HEK293 (cell line): ENCODE results near the gene CNOT2.

ENCODE experiments used
- BCL6B ChIP-seq: fragments of 450-650 bp; formaldehyde crosslinking; IDR thresholded peaks from 2 replicates; pipeline ENCODE4 v1.5.1; 2017; ENCODE audit warnings: missing biosample characterization, missing genetic modification characterization
- GLIS2 ChIP-seq: fragments of 450-650 bp; formaldehyde crosslinking; IDR thresholded peaks from 2 replicates; pipeline ENCODE4 v1.5.1; 2016; ENCODE audit warnings: missing biosample characterization, missing genetic modification characterization
- HIC1 ChIP-seq: fragments of 450-650 bp; formaldehyde crosslinking; IDR thresholded peaks from 2 replicates; pipeline ENCODE4 v1.5.1; 2016; ENCODE audit warnings: missing biosample characterization, missing genetic modification characterization
- HOXC10 ChIP-seq: sonication (generic); formaldehyde crosslinking; IDR thresholded peaks from 2 replicates; pipeline ENCODE4 v1.8.1; 2023; ENCODE audit warnings: mild to moderate bottlenecking, missing genetic modification reagents
- IKZF3 ChIP-seq: fragments of 450-650 bp; IDR thresholded peaks from 2 replicates; pipeline ENCODE4 v1.5.0; 2018; ENCODE audit warnings: missing biosample characterization, mild to moderate bottlenecking, missing genetic modification characterization, moderate library complexity
- KLF1 ChIP-seq: fragments of 450-650 bp; formaldehyde crosslinking; IDR thresholded peaks from 2 replicates; pipeline ENCODE4 v1.5.1; 2016; ENCODE audit warnings: missing biosample characterization, missing genetic modification characterization
- KLF10 ChIP-seq: fragments of 450-650 bp; IDR thresholded peaks from 2 replicates; pipeline ENCODE4 v1.5.1; 2018; ENCODE audit warnings: missing biosample characterization, mild to moderate bottlenecking, missing genetic modification characterization
- KLF8 ChIP-seq: fragments of 450-650 bp; formaldehyde crosslinking; IDR thresholded peaks from 2 replicates; pipeline ENCODE4 v1.5.1; 2016; ENCODE audit warnings: missing biosample characterization, missing genetic modification characterization
- PATZ1 ChIP-seq: fragments of 450-650 bp; formaldehyde crosslinking; IDR thresholded peaks from 2 replicates; pipeline ENCODE4 v1.5.1; 2016; ENCODE audit warnings: missing biosample characterization, missing genetic modification characterization
- PRDM10 ChIP-seq: fragments of 450-650 bp; formaldehyde crosslinking; IDR thresholded peaks from 2 replicates; pipeline ENCODE4 v1.5.1; 2016; ENCODE audit warnings: missing biosample characterization, missing genetic modification characterization
- SP2 ChIP-seq: fragments of 450-650 bp; formaldehyde crosslinking; IDR thresholded peaks from 2 replicates; pipeline ENCODE4 v1.5.1; 2016; ENCODE audit warnings: missing biosample characterization, missing genetic modification characterization
- SP3 ChIP-seq: fragments of 450-650 bp; formaldehyde crosslinking; IDR thresholded peaks from 2 replicates; pipeline ENCODE4 v1.5.1; 2016; ENCODE audit warnings: missing biosample characterization, missing genetic modification characterization
- WT1 ChIP-seq: fragments of 450-650 bp; formaldehyde crosslinking; IDR thresholded peaks from 2 replicates; pipeline ENCODE4 v1.5.1; 2016; ENCODE audit warnings: missing biosample characterization, missing genetic modification characterization
- ZBTB17 ChIP-seq: fragments of 450-650 bp; formaldehyde crosslinking; IDR thresholded peaks from 2 replicates; pipeline ENCODE4 v1.5.1; 2016; ENCODE audit warnings: missing biosample characterization, missing genetic modification characterization
- ZBTB20 ChIP-seq: fragments of 450-650 bp; formaldehyde crosslinking; IDR thresholded peaks from 2 replicates; pipeline ENCODE4 v1.5.1; 2016; ENCODE audit warnings: missing biosample characterization, missing genetic modification characterization
- ZBTB48 ChIP-seq: fragments of 450-650 bp; formaldehyde crosslinking; IDR thresholded peaks from 2 replicates; pipeline ENCODE4 v1.5.1; 2016; ENCODE audit warnings: missing biosample characterization, missing genetic modification characterization
- ZBTB6 ChIP-seq: fragments of 450-650 bp; formaldehyde crosslinking; IDR thresholded peaks from 2 replicates; pipeline ENCODE4 v1.5.1; 2017; ENCODE audit warnings: missing biosample characterization, missing genetic modification characterization
- ZBTB8A ChIP-seq: fragments of 450-650 bp; formaldehyde crosslinking; IDR thresholded peaks from 2 replicates; pipeline ENCODE4 v1.5.1; 2016; ENCODE audit warnings: missing biosample characterization, missing genetic modification characterization
- ZIC2 ChIP-seq: fragments of 450-650 bp; formaldehyde crosslinking; IDR thresholded peaks from 2 replicates; pipeline ENCODE4 v1.5.1; 2016; ENCODE audit warnings: missing biosample characterization, missing genetic modification characterization
- ZNF121 ChIP-seq: fragments of 450-650 bp; formaldehyde crosslinking; IDR thresholded peaks from 2 replicates; pipeline ENCODE4 v1.5.1; 2016; ENCODE audit warnings: missing biosample characterization, missing genetic modification characterization
- ZNF18 ChIP-seq: fragments of 450-650 bp; formaldehyde crosslinking; IDR thresholded peaks from 2 replicates; pipeline ENCODE4 v1.5.1; 2016; ENCODE audit warnings: missing biosample characterization, missing genetic modification characterization
- ZNF211 ChIP-seq: fragments of 450-650 bp; formaldehyde crosslinking; IDR thresholded peaks from 2 replicates; pipeline ENCODE4 v1.5.1; 2016; ENCODE audit warnings: low read depth, missing biosample characterization, missing genetic modification characterization
- ZNF266 ChIP-seq: fragments of 450-650 bp; formaldehyde crosslinking; IDR thresholded peaks from 2 replicates; pipeline ENCODE4 v1.5.1; 2016; ENCODE audit warnings: missing biosample characterization, missing genetic modification characterization, low read depth
- ZNF529 ChIP-seq: fragments of 450-650 bp; formaldehyde crosslinking; IDR thresholded peaks from 2 replicates; pipeline ENCODE4 v1.5.1; 2017; ENCODE audit warnings: missing genetic modification characterization, missing biosample characterization; ENCODE audit not compliant: insufficient replicate concordance
- ZNF677 ChIP-seq: fragments of 450-650 bp; IDR thresholded peaks from 2 replicates; pipeline ENCODE4 v1.5.0; 2018; ENCODE audit warnings: missing biosample characterization, mild to moderate bottlenecking, missing genetic modification characterization, moderate library complexity
- ZNF707 ChIP-seq: fragments of 450-650 bp; formaldehyde crosslinking; IDR thresholded peaks from 2 replicates; pipeline ENCODE4 v1.5.1; 2016; ENCODE audit warnings: missing biosample characterization, missing genetic modification characterization
- ZNF777 ChIP-seq: fragments of 450-650 bp; formaldehyde crosslinking; IDR thresholded peaks from 2 replicates; pipeline ENCODE4 v1.5.1; 2017; ENCODE audit warnings: missing biosample characterization, missing genetic modification characterization, borderline replicate concordance

CNOT2 gene

GRCh38 chr12:70365648-70366518, 122.7 kb downstream of the CNOT2 start, which contains the start of gene KCNMB4 (continued):
- TF ChIP-seq PRDM10 (peak; percentile 50), ZNF677 (tag by site-specific recombination) (no peak), SP2 (tag by site-specific recombination) (peak; percentile 76), KLF10 (tag by site-specific recombination) (peak; percentile 57; the same call in 1 of the 2 replicates), SP3 (tag by site-specific recombination) (peak; percentile 83), ZBTB48 (tag by site-specific recombination) (peak; percentile 66), HIC1 (tag by site-specific recombination) (peak; percentile 86), GLIS2 (tag by site-specific recombination) (peak; percentile 58; the same call in 1 of the 2 replicates), KLF8 (tag by site-specific recombination) (peak; percentile 93), WT1 (0 out of 2 replicates have a peak, but pooled peaks have one; percentile 22), ZBTB6 (tag by site-specific recombination) (peak; percentile 81; the same call in 1 of the 2 replicates), IKZF3 (tag by site-specific recombination) (no peak), ZNF529 (no peak), ZNF777 (peak; percentile 81; the same call in 1 of the 2 replicates), ZIC2 (tag by site-specific recombination) (peak; percentile 59), ZBTB17 (peak; percentile 72; the same call in 1 of the 2 replicates), KLF1 (tag by site-specific recombination) (peak; percentile 86), ZNF266 (tag by site-specific recombination) (no peak), ZBTB20 (tag by site-specific recombination) (peak; percentile 53; the same call in 1 of the 2 replicates), HOXC10 (CRISPR knock-in tag) (no peak), BCL6B (tag by site-specific recombination) (no peak), ZNF18 (0 out of 2 replicates have a peak, but pooled peaks have one; percentile 16), PATZ1 (tag by site-specific recombination) (peak; percentile 30; the same call in 1 of the 2 replicates), ZNF121 (tag by site-specific recombination) (no peak), ZNF707 (tag by site-specific recombination) (no peak), ZNF211 (no peak), ZBTB8A (tag by site-specific recombination) (peak; percentile 98)
